Stimulated activated naive CD8-positive, alpha-beta T cell treated with anti-CD3 and anti-CD28 coated beads, Interleukin-15, amount 100 ng/mL, for 72 hours (primary cell): ENCODE results near the gene TFDP3.
A peak's percentile ranks its signal among the peaks of the same experiment; 100 is the strongest.

Experiments used
- ATAC-seq: fragments of 150-1000 bp; cut with Tn5 transposase; 2 replicates; pipeline ENCODE4 v1.10.0; 2021; ENCODE audit warnings: mild to moderate bottlenecking, moderate library complexity
- DNase-seq, 2 donors: peaks; one replicate each; pipeline ENCODE4 v3.0.0; 2021 to 2022
- H3K27ac Mint-ChIP-seq, 2 donors: one replicate each; pipeline ENCODE4 v1.8.0; 2022; ENCODE audit warnings: mild to moderate bottlenecking in 2 of 2, mixed read lengths in 2 of 2, moderate library complexity in 2 of 2
- H3K27me3 Mint-ChIP-seq: one replicate; pipeline ENCODE4 v1.8.0; 2022; ENCODE audit warnings: mixed read lengths
- H3K4me1 Mint-ChIP-seq: one replicate; pipeline ENCODE4 v1.8.0; 2022; ENCODE audit warnings: mild to moderate bottlenecking, mixed read lengths
- H3K4me3 Mint-ChIP-seq, 2 donors: one replicate each; pipeline ENCODE4 v1.8.0; 2022; ENCODE audit warnings: mild to moderate bottlenecking in 2 of 2, mixed read lengths in 2 of 2, moderate library complexity in 1 of 2
- H3K9me3 Mint-ChIP-seq, 2 donors: one replicate each; pipeline ENCODE4 v1.8.0; 2022; ENCODE audit warnings: mixed read lengths in 2 of 2

The TFDP3 gene, protein sequence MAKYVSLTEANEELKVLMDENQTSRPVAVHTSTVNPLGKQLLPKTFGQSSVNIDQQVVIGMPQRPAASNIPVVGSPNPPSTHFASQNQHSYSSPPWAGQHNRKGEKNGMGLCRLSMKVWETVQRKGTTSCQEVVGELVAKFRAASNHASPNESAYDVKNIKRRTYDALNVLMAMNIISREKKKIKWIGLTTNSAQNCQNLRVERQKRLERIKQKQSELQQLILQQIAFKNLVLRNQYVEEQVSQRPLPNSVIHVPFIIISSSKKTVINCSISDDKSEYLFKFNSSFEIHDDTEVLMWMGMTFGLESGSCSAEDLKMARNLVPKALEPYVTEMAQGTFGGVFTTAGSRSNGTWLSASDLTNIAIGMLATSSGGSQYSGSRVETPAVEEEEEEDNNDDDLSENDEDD

DNA sequence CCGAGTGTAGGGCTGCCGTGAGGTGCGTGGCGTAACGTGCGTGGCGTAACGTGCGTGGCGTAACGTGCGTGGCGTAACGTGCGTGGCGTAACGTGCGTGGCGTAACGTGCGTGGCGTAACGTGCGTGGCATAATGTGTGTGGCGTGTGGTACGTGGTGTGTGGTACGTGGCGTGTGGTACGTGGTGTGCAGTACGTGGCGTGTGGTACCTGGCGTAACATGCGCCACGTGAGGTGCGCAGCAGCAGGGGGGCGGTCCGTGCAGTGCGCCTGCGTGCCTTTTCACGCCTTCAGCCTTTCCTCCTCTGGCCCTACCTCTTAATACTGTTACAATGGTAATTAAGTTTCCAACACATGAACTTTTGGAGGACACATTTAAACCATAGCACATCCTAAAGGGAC lies at the start of gene TFDP3:
TSS of gene TFDP3 (minus strand) at position 26 of the 400 bp plus-strand sequence. CDS start 95 bp downstream, outside the sequence.
- no peak for DNase-seq
- no peak for ATAC-seq
- peaks cover 8% of the 10 kb centered on the region for H3K27me3 Mint-ChIP-seq
- H3K4me3 Mint-ChIP-seq = no peak within 1 kb of the TSS
- H3K9me3 Mint-ChIP-seq = no peaks in the 10 kb centered on the region
- H3K27ac Mint-ChIP-seq = no peak within 1 kb of the TSS
- no peaks in the 10 kb centered on the region for H3K4me1 Mint-ChIP-seq

DNA sequence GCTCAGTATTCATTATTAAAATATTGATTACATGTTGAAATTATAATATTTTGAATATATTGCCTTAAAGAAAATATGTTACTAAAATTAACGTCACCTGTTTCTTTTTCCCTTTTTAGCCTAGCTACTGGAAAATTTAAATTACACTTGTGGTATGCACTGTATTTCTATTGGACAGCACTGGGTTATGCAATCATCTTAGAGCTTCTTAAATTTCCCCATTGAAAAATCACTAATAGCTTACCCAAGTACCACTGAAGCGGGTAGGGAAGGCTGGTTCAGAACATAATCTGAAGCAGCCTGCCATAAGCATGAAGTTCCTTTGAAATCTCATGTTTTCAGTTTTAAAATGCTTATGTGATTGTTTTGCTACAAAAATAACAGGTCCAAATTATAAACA lies 49.5 kb upstream of the TFDP3 start:
- Mint-ChIP-seq H3K27me3 (no peaks in the 10 kb centered on the region), H3K4me1 (no peaks in the 10 kb centered on the region)
- ATAC-seq = no peak

DNA sequence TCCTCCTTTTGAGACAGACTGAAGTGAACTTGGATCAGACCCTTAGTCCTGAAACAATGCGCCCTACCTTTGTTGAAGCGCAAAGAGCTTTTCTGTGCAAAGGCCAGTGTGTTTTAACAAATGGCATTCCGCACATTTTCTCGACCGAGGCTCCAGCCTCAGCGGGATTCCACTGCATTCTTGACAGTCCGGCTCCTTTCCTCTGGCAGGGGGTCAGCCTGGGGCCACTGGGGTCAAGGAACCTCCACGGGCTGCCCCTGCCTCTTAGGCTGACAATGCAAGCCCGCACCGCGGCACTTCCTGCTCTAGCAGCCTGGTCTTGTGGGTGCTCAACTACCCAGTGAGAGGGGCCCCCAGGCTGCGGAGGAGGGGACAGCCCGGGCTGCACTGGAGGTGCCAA lies 47.2 kb upstream of the TFDP3 start:
- Mint-ChIP-seq H3K27me3 (no peaks in the 10 kb centered on the region), H3K27ac (no peak overlapping the region), H3K4me3 (no peak overlapping the region), H3K9me3 (no peaks in the 10 kb centered on the region), H3K4me1 (no peaks in the 10 kb centered on the region)
- DNase-seq (peak in 1 of 2 donors; percentile 0), ATAC-seq (no peak)

More for the DNA sequence above, 49.5 kb upstream of the TFDP3 start:
- no peak for DNase-seq
- Mint-ChIP-seq H3K4me3 (no peak overlapping the region), H3K9me3 (no peaks in the 10 kb centered on the region), H3K27ac (no peak overlapping the region)

DNA sequence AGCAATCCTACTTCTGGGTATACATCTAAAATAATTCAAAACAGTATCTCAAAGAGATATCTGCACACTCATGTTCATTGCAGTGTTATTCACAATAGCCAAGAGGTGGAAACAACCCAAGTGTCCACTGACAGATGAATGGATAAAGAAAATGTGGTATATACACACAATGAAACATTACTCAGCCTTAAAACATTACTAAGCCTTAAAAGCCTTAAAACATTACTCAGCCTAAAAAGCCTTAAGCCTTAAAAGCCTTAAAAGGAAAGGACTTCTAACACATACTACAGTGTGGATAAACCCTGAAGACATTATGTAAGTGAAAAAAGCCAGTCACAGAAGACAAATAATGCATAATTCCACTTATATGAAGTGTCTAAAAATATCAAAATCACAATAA lies 40.3 kb upstream of the TFDP3 start:
- Mint-ChIP-seq H3K9me3 (no peaks in the 10 kb centered on the region), H3K27me3 (no peaks in the 10 kb centered on the region), H3K4me1 (no peaks in the 10 kb centered on the region), H3K4me3 (no peak overlapping the region), H3K27ac (no peak overlapping the region)
- DNase-seq (no peak), ATAC-seq (no peak)

DNA sequence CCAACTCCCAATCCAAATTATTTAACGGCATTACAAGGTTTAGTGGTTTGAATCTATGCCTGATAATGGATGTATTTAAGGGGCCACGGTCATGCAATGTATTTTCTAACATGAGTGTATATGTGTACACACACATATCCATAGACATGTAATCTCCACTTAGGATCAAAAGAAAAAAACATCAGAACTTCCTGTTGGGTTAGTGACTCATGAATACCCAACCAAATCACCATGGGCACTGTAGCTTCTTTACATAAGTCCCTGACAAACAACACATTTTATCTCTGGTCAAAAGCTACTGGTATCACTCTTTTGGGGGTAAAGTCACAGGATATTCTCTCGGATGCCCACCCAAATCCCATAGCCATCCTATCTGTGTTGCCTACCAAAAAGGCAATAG lies 36.5 kb upstream of the TFDP3 start:
- no peak overlapping the region for H3K4me3 Mint-ChIP-seq
- H3K27me3 Mint-ChIP-seq = no peaks in the 10 kb centered on the region
- no peaks in the 10 kb centered on the region for H3K9me3 Mint-ChIP-seq
- no peak for ATAC-seq
- no peak overlapping the region for H3K27ac Mint-ChIP-seq
- DNase-seq = no peak
- no peaks in the 10 kb centered on the region for H3K4me1 Mint-ChIP-seq

DNA sequence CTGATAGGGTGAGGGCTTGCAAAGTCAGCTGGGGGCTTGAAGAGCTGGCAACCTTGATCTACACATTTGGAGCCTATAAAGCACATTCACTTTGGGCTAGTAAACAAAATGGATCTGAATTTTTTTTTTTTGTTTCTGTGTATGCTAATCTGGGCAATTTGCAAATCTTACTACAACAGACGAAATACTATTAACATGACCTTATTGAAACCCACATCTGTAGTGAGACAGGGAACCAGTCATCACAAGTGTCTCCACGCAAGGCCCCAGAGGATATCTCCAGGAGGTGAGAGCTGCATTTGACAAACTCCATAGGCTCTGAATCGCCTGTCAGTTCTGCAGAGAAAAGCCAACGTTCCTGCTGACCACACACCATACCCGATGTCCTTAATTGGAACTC lies 33.0 kb upstream of the TFDP3 start:
- no peaks in the 10 kb centered on the region for H3K27me3 Mint-ChIP-seq
- no peak for ATAC-seq
- no peaks in the 10 kb centered on the region for H3K9me3 Mint-ChIP-seq
- no peak for DNase-seq
- no peak overlapping the region for H3K4me3 Mint-ChIP-seq
- H3K27ac Mint-ChIP-seq = peak overlapping the region in 1 of 2 donors; percentile 74
- no peaks in the 10 kb centered on the region for H3K4me1 Mint-ChIP-seq

DNA sequence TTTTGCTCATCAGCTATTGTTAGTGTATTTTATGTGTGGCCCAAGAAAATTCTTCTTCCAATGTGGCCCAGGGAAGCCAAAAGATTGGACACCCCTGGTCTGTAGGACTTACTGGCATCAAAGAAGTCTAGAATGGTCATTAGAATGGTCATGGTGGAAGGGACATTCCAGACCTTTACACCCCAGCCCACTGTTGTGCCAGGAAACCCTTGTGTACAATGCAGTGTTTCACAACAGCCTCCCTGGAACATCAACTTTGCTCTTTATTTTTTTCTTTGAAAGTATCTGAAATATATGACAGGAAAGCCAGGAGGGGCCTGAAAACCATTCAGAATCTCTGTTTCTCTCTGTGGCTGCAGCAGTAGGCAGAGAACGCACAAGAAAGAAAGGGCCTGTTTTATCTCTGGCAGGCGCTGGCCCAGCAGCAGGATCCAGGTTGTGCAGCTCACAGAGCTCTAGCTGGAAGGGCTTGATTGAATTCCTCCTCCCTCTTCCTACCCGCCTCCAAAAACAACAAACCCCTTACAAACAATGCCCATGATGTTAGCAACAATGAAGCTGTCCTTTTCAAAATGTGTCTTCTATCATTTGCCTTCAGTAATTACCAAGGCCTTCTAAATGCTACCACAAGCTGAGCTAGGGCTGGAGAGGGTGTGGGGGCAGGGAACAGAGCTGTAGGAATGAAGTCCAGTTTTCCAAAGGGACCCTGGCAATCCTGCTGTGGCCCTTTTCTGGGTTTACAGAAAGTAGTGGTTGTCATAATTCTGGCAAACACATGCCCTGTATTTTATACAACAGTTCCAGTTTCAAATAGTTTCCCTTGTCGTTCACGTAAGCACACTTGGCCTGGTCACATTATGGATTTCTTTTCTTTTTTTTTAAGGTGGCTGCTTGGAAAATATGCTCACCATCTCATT lies 32.3 kb upstream of the TFDP3 start:
- Mint-ChIP-seq H3K9me3 (no peaks in the 10 kb centered on the region), H3K4me3 (no peak overlapping the region), H3K27me3 (no peaks in the 10 kb centered on the region), H3K4me1 (no peaks in the 10 kb centered on the region), H3K27ac (no peak overlapping the region)
- ATAC-seq (no peak), DNase-seq (no peak)

DNA sequence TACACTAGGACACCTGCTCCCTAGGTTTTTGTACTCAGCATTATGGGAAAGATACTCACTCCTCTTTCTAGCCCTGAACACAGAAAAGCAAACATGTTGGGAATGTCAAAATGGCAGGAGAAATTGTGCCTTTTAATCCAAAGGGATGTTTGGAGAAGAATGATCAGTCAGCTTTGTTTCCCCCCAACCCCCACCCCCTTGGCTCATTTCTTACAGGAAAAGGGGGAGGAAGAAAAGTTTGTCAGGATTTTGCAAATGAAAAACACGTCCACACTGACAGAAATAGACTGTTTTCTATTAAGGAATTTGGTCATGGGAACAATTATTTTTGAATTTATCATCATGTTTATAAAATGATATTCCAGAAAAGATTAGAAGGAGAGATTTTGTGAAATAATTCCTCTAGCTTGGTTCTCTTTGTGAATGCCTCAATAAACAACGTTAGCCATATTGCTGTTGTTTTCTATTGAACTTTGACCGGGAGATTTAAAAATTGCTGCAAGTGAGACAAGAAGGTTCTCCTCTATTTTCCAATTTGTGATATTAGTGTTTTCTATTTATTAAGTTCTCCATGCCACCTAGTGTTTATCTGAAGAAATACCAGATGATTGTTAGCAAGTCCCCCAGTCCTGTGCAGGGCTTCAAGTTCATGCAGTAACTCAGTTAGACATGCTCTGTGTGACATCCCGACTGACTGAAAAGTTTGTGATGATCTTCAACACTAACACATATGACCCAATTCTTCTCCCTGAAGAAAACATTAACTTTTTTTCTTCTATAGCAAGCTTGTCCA lies 31.3 kb upstream of the TFDP3 start:
- H3K27me3 Mint-ChIP-seq = no peaks in the 10 kb centered on the region
- H3K27ac Mint-ChIP-seq = no peak overlapping the region
- H3K9me3 Mint-ChIP-seq = no peaks in the 10 kb centered on the region
- ATAC-seq (no peak), DNase-seq (no peak)
- no peaks in the 10 kb centered on the region for H3K4me1 Mint-ChIP-seq
- no peak overlapping the region for H3K4me3 Mint-ChIP-seq

DNA sequence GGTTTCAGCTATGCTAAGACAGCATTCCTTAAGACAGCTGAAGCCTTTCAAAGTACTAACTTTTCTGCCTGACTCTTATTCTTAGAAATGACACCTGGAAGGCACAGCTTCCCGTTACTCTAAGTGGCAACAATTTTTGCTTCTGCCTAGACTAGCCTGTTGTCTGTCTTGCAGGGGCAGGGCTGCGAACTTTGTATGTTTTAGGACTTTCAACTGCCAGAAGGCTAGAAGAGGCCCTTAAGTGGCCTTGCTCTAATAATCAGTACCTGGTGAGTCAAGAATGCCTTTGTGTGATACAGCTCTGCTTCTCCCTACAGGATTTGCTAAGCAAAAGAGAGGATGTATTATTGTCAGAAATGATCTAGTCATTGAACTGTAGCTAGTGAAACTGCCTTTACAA lies 30.0 kb upstream of the TFDP3 start:
- Mint-ChIP-seq H3K4me1 (no peaks in the 10 kb centered on the region), H3K27me3 (no peaks in the 10 kb centered on the region), H3K27ac (no peak overlapping the region), H3K4me3 (no peak overlapping the region), H3K9me3 (no peaks in the 10 kb centered on the region)
- ATAC-seq = no peak
- DNase-seq = no peak

DNA sequence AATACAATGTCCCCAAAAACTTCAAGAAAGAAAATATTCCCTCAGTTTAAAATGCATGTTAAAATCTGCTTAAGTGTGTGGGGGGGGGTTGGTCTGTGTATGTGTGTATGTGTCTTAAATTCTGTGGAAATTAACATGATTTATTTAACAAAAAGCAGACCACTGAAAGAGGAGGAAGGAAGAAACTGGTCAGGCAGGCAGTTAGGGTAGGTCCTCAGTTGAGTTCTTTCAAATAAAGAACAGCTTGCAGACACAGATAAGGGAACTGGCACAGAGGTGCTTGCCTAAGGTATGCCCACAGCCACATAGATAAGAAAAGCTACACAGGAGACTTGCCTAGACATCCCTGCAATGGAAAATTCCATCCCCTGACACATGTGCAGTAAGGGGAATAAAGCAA lies 28.8 kb upstream of the TFDP3 start:
- no peak for ATAC-seq
- Mint-ChIP-seq H3K9me3 (no peaks in the 10 kb centered on the region), H3K27ac (no peak overlapping the region), H3K27me3 (no peaks in the 10 kb centered on the region), H3K4me1 (no peaks in the 10 kb centered on the region), H3K4me3 (no peak overlapping the region)
- no peak for DNase-seq

DNA sequence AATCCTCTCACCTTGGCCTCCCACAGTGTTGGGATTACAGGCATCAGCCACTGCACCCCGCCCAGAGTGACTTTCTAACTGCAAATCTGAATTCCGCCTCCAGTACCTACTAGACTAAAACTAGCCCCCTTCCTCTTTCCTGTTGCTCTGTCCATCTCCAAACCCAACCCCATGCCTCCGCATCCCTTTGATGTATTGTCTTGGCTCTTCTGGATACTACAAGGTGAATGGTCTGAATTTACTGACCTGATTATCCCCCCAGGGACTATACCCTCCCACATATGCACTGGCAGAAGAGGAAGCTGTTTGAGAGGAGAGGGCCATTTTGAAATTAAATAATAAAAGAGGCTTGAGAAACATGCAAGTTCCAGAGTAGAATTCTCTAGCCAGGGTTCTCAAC lies 17.7 kb upstream of the TFDP3 start:
- Mint-ChIP-seq H3K4me1 (no peaks in the 10 kb centered on the region), H3K4me3 (no peak overlapping the region), H3K27ac (no peak overlapping the region), H3K9me3 (no peaks in the 10 kb centered on the region), H3K27me3 (no peaks in the 10 kb centered on the region)
- DNase-seq (no peak), ATAC-seq (no peak)

DNA sequence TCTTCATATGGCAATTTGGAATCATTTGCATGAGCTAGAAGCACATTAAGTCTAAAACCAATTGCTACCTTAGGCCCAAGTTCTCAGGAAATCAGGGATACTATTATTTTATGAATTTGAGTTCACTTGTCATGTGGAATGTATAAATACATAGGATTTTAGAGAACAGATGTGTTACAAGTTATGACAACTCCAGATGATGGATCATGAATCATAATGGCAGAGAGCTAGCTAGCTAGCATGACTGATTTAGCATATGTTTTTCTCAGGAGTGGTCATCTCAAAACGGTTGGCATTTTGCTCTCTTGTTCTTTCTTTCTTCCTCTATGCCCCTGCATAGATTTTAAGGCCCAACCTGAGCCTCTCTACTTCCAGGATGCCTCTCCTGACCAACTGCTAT lies 14.2 kb upstream of the TFDP3 start:
- H3K4me3 Mint-ChIP-seq = no peak overlapping the region
- no peaks in the 10 kb centered on the region for H3K9me3 Mint-ChIP-seq
- peak overlapping the region in 1 of 2 donors; percentile 4 for H3K27ac Mint-ChIP-seq
- DNase-seq (no peak), ATAC-seq (no peak)
- no peaks in the 10 kb centered on the region for H3K27me3 Mint-ChIP-seq
- no peaks in the 10 kb centered on the region for H3K4me1 Mint-ChIP-seq

DNA sequence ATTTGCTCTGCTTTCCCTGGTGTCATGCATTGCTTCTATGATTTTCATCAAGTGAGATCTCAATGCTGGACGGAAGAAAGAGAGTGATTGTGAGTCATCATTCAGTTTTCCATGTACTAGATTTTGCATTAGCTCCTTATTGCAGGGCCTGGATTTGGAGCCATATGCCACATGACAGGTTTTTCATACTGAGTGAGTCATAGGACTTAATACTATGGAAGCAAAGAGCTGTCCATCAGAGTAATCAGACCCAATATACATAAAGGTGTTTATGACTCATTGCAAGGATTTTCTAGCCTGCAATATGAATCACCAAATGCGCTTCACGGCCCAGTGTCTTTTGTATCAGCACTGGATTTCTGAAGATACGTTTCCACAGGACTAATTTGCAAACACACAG lies 11.2 kb upstream of the TFDP3 start:
- no peak overlapping the region for H3K4me3 Mint-ChIP-seq
- H3K4me1 Mint-ChIP-seq = no peaks in the 10 kb centered on the region
- no peak for ATAC-seq
- no peaks in the 10 kb centered on the region for H3K9me3 Mint-ChIP-seq
- no peak overlapping the region for H3K27ac Mint-ChIP-seq
- no peak for DNase-seq
- no peaks in the 10 kb centered on the region for H3K27me3 Mint-ChIP-seq

DNA sequence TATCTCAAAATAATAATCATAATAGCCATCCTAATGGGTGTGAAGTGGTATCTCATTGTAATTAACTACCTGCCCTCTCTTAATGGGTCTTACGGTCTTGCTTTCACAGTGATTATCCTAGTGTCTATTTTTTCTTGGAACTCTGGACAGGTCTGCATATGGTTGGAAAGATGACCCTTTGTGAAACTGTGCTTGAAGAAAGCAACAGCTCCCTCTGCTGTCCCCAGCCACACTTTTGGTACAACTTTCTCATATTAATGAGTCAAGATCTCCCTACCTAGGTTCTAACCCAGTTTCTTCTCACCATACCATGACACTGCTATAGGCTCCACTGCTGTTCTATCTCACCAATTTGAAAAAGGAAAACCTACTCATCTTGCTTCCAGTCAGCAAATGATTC lies 2.4 kb downstream of the TFDP3 start:
- no peak overlapping the region for H3K4me3 Mint-ChIP-seq

DNA sequence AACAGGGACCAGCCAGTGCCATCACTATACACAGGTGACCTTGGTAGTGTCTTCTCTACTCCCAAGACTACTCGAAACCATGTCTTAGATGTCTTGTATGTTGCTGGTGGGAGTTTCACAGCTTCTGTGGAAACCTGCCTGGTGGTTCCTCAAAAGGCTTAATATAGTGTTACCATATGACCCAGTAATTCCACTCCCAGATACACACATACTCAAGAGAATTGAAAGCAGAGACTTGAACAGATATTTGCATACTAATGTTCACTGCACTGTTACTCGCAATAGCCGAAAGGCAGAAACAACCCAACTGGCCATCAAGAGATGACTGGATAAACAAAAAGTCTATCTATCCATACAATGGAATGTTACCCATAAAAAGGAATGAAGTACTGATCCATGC lies 3.1 kb downstream of the TFDP3 start:
- Mint-ChIP-seq H3K27me3 (peaks cover 5% of the 10 kb centered on the region), H3K4me3 (no peak overlapping the region), H3K27ac (no peak overlapping the region), H3K9me3 (no peaks in the 10 kb centered on the region), H3K4me1 (no peaks in the 10 kb centered on the region)
- ATAC-seq (no peak), DNase-seq (no peak)

More for the DNA sequence above, 2.4 kb downstream of the TFDP3 start:
- Mint-ChIP-seq H3K9me3 (no peaks in the 10 kb centered on the region), H3K4me1 (no peaks in the 10 kb centered on the region), H3K27me3 (peaks cover 8% of the 10 kb centered on the region), H3K27ac (no peak overlapping the region)
- DNase-seq (no peak), ATAC-seq (no peak)
